GM18517 (cell line): Measurements from ENCODE around the gene CPLX1.
"Not testable (repeated sequence)": the region's sequence is repeated elsewhere in the genome, so short reads cannot be mapped to it uniquely, and the experiment has no call there.

Experiments used
- ATAC-seq: cut with Tn5 transposase; IDR thresholded peaks from one replicate; pipeline ENCODE4 v1.9.1; 2021; ENCODE audit warnings: mild to moderate bottlenecking, moderate library complexity; ENCODE audit not compliant: unreplicated experiment

Gene CPLX1

DNA sequence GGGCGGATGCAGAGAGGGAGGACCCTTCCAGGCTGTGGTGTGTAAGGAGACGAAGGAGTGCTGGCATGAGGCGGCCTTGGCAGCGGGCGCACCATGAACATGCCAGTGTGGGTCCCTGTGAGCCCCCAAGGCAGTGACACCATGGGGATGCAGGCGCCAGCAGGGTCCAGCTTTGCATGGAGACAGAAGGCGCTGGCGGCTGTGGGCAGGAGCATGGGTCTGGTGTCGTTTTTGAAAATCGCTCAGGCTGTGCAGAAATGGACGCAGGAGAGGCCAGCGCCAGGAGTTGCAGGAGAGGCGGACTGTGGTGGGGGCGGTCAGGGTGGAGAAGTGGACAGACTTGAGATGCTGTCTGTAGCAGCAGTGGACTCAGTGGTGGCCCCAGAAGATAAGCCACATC, 64.2 kb downstream of the CPLX1 start:
- ATAC-seq: no peak

GRCh38 chr4:761086-761485, 64.8 kb downstream of the CPLX1 start:
- no peak for ATAC-seq

GRCh38 chr4:760616-761015, 65.3 kb downstream of the CPLX1 start:
- ATAC-seq: no peak

DNA sequence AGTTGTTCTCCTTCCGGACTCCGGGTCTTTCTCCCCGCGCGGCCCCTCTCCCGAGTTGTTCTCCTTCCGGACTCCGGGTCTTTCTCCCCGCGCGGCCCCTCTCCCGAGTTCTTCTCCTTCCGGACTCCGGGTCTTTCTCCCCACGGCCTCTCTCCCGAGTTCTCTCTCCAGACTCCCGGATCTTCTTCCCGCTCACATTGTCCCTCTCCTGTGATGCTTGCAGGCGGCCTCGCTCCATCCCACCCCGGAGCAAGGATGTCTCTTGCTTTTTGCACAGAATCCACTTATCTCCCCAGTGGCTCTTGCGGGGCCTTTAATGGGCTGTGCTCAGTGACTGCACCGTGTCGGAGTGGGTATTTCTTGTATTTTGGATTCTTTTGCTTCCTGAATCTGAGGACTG, 66.1 kb downstream of the CPLX1 start:
- ATAC-seq: not testable (repeated sequence)

DNA sequence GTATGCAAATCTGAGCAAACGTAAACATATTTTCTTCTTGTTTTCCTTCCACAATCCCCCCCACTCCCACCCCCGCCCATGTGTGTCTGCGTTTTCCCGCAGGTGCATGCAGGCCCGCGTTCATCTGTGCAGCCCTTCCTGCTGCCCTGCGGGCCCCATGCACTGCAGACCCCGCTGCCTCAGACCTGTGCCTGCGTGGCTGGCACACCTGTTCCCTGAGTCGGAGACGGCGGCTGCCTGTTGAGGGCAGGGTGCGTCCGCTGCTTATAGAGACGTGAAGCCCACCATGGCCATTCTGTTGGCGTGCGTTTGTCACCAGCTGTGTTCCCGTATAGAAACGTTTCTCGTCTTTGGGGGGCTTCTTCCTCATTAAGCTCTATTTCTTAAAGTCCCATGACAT, 68.8 kb downstream of the CPLX1 start:
- ATAC-seq: no peak

GRCh38 chr4:754221-755120, 71.5 kb downstream of the CPLX1 start:
- ATAC-seq: no peak

DNA sequence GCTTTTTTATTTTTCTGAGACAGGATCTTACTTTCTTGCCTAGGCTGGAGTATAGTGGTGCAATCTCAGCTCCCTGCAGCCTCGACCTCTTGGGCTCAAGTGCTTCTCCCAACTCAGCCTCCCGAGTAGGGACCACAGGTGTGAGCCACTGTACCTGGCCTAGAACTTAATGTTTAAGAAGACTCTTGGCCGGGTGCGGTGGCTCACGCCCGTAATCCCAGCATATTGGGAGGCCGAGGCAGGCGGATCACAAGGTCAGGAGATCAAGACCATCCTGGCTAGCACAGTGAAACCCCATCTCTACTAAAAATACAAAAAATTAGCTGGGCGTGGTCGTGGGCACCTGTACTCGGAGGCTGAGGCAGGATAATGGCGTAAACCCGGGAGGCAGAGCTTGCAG, 72.7 kb downstream of the CPLX1 start:
- not testable (repeated sequence) for ATAC-seq

- no peak for ATAC-seq
Observed at GRCh38 chr4:752196-752861, 73.6 kb downstream of the CPLX1 start.

DNA sequence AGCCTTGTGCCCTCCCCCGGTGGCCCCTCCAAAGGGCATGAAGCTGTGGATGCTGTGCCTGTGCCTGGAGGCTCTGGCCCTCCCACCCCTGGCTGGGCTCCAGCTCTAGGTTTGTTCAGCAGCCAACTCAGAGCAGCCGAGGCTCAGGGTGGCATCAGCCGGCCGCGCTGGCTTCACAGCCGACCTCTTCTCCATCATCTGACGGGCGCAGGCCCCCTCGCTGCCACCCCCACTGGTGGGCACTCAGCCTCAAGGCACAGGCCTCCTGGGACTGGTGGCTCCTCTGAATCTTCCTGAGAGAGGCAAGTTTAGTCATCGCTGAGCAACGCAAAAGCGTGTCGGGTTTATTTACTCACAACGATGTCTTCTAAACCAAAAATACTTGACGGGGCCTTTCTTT, 74.3 kb downstream of the CPLX1 start:
- no peak for ATAC-seq

DNA sequence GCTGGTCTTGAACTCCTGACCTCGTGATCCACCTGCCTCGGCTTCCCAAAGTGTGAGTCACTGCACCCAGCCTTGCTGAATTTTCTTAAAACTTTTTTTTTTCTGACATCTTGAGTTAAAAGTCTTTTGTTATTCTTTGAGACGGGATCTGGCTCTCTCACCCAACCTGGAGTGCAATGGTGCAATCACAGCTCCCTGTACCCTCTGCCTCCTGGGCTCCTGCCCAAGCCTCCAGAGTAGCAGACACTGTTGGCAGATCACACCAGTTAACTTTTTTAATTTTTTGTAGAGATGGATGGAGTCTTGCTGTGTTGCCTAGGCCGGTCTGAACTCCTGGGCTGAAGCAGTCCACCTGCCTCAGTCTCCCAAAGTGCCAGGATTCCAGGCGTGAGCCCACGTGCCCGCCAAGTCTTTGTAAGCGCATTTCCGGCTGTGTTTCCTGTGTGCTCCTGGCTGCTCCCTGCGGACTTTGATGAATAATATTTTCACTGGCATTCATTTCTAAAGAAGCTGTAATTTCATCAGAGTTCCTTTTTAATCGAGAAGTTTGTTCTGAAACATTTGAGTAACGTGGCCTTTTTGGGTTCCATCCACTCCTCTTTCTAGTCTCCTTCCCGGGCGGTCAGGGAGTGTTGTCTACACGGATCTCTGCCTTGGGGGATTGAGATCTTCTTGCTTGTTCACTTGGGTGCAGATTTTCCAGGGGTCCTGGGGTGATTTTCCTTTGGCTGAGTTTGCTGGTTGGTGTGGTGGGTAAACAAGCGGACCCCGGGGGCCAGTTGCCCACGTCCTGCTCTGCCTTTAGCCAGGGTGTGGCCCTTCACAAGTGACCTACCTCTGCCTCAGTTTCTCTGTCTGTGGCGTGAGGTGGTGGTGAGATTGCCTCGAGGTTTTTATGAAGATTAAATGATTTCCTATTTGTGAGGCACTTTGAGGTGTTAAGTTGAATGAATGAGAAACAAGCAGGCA, 75.9 kb downstream of the CPLX1 start:
- no peak for ATAC-seq

GRCh38 chr4:748461-748860, 77.5 kb downstream of the CPLX1 start:
- no peak for ATAC-seq

DNA sequence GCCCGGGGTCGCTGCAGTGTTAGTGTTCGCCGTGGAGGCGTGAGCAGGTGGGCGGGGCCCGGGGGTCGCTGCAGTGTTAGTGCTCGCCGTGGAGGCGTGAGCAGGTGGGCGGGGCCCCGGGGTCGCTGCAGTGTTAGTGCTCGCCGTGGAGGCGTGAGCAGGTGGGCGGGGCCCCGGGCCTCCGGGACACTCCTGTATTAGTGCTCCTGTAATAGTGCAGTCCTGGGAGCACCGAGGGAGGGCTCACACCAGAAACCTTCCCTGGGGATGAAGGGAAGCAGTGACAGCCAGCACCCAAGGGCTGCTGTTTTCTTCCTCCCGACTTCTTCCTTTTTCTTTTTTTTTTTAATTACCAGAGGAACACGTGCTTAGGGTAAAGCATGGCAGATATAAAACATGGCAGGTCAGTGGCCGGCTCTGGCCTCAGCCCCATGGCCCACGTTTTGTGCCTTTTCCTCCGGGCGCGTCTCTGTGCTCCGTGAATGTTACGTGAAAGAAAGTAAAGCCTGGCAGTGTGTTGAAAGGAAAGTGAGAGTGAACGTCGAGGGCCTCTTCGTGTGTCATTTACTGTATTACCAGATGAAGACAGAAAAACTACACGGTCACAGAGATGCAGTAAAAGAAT, 78.3 kb downstream of the CPLX1 start:
- ATAC-seq: no peak

- ATAC-seq: no peak
Observed at GRCh38 chr4:744212-744841, 81.6 kb downstream of the CPLX1 start.

DNA sequence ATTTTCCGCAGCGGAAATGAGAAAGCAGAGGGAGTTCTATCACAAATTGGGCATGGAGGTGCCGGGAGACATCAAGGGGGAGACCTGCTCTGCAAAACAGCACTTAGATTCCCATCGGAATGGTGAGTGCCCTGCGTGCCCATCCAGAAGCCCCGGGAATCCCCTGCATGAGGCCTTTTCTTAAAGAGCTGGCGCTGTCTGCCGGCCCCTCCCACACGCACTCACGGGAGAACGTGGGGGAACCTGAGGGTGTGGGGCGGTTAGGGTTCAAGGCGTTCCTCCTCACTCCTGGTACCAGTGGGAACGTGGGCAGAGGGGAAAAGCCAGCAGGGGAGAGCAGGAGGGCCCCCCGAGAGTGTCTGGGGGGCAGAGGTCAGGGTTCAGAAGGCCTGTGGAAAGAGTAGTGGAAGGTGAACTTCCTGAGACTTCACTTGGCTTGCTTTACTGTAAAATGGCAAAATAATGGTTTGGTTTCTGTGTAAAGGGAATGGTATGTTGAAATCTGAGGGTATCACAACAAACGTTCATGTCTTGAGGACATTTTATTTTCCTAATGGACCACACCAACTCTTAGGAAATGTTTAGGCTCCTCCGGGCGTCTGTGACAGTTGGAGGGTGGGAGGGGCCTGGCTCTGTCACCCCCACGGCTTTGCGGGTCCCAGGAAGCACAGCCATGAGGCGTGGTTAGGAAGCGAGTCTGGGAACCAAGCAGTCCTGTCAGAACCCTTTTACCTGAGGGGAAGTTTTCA, 82.3 kb downstream of the CPLX1 start:
- ATAC-seq: no peak

- ATAC-seq: no peak
Observed at GRCh38 chr4:742742-743311, 83.1 kb downstream of the CPLX1 start.

DNA sequence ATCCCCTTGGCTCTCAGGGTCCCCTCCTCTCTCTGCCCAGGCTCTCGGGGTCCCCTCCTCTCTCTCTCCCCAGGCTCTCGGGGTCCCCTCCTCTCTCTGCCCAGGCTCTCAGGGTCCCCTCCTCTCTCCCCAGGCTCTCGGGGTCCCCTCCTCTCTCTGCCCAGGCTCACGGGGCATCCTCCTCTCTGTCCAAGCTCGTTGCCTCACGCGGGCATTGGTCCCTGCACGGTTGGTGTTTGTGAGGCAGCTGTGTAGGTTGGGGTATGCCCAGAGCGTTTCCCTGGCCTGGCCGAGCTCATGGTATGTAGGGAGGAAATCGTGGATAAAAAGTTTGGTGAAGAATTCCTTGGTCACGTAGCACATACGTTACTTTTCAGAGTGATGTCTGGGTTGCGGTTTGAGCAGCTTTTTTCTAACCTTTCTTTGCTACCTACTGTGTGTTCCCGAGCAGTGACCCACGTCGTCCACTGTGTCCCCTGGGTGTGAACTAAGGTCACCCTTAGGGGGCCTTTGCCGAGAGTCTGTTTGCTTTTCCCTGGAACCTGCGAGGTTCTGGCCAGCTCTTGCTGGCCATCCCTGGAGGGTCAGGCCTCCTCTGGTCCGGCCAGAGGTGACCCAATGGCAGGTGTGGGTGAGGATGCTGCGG, 83.7 kb downstream of the CPLX1 start:
- ATAC-seq: no peak

DNA sequence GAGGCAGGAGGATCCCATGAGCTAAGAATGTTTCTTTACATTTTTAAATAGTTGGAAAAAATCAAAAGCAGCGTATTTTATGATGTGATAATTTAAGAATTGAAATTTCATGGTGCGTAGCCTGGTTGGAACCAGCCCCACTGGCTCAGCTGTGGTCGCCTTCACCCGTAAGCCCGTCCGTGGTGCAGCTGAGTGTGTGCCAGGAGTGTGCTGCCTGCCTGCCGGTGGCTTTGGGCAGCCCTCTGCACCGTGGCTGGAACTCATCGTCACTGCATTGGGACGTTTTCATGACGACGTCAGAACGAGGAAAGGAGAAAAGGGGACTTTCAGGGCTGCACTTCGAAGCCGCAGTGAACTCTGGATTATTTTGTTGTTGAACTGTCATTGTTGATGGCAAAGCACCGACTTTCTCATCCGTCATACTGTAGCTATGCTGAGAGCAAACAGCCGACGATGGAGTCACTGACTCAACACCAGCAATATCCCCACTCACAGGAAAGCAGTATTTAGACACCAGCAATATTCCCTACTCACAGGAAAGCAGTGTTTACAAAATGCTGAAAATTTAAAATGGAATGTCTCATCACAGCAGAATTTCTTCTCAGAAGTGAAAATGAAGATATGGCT, 85.2 kb downstream of the CPLX1 start:
- ATAC-seq: no peak

DNA sequence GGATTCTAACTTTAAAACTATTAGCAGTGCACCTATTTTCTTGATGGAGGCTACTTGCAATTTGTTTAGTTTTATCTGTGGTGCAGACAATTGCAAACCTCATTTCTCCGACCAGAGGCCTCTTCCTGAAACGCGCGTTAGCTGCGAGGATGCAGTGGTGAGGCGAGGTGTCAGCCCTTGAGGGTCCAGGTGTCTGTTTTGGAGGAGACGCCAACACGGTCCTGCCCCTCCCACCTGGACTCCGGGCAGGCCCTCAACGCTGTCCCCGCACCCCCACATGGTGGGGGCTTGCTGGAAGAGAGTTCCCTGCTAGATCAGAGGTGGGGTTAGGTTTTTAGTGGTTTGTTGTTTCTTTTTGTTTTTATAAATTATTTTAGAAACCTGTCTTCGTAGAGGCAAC, 85.9 kb downstream of the CPLX1 start:
- no peak for ATAC-seq
